HCT116 (cell line): ENCODE measurements around the gene COPG2. TPM values are rescaled to one million over a fixed set of nuclear protein-coding genes. Genes with fewer than 3 reads are reported as not detected.

Experiments
- ATAC-seq: fragments of 200-7000 bp; cut with Tn5 transposase; 2 replicates; pipeline ENCODE4 v1.9.1; 2020; ENCODE audit warnings: mild to moderate bottlenecking, moderate library complexity
- BruUV-seq: library from RNA; stranded (reverse); fragments of 400-500 nt; replicated peaks from 2 replicates; lab custom pipeline; 2021; lab: Mats Ljungman, UMichigan
- CTCF ChIA-PET: fragments of 300-600 bp; sonication (Branson Sonifier 250); formaldehyde crosslinking; loops from one replicate; lab custom pipeline; 2021; ENCODE audit warnings: antibody characterized with exemption; lab: Charles Lee
- POLR2A ChIA-PET: fragments of 300-600, 350-600 bp; sonication (Branson Sonifier 250); formaldehyde crosslinking; loops from one replicate; lab custom pipeline; 2021; ENCODE audit warnings: antibody characterized with exemption; lab: Charles Lee
- RAD21 ChIA-PET, 2 experiments: fragments of 300-600 bp; sonication (Branson Sonifier 250); formaldehyde crosslinking; loops; one replicate each; lab custom pipeline; 2023; ENCODE audit warnings: low total read pairs in 2 of 2; ENCODE audit not compliant: uncharacterized antibody in 2 of 2, unreplicated experiment in 2 of 2, low non-redundant PET in 1 of 2; lab: Charles Lee
- DNase-seq: peaks from one replicate; pipeline ENCODE4 v3.0.0-alpha.2; 2010; ENCODE audit warnings: low read depth, low spot score
- H2AFZ ChIP-seq: fragments of 200-600 bp; shearing (Covaris generic), sonication (generic); 2 replicates; pipeline ENCODE4 v1.6.1; 2017; ENCODE audit warnings: low read depth, mixed run types, mixed read lengths, antibody characterized with exemption, low read length; ENCODE audit not compliant: poor library complexity, severe bottlenecking
- H3K27ac ChIP-seq: 2 replicates; pipeline ENCODE4 v1.5.1; 2012; ENCODE audit warnings: low read depth, low read length
- H3K27me3 ChIP-seq: fragments of 200-600 bp; sonication (generic); 2 replicates; pipeline ENCODE4 v1.6.1; 2016; ENCODE audit warnings: mixed run types, low read length, mixed read lengths; ENCODE audit not compliant: insufficient read depth
- H3K36me3 ChIP-seq, 2 experiments: fragments of 200-500 bp in 1 of 2; fragments of 200-600 bp in 1 of 2; sonication (Bioruptor generic) in 1 of 2; sonication (generic) in 1 of 2; 2 replicates each; pipeline versions ENCODE4 v1.5.1 to v1.6.1; 2014 to 2016; ENCODE audit warnings: low read length in 2 of 2, inconsistent platforms in 1 of 2, mixed read lengths in 1 of 2, mixed run types in 1 of 2; ENCODE audit not compliant: insufficient read depth in 2 of 2, control insufficient read depth in 1 of 2
- H3K4me1 ChIP-seq, 2 experiments: fragments of 200-600 bp in 1 of 2; sonication (generic) in 1 of 2; 2 replicates each; pipeline versions ENCODE4 v1.5.1 to v1.6.1; 2012 to 2017; ENCODE audit warnings: low read length in 2 of 2, inconsistent platforms in 1 of 2, mild to moderate bottlenecking in 1 of 2, mixed read lengths in 1 of 2, mixed run types in 1 of 2, moderate library complexity in 1 of 2; ENCODE audit not compliant: insufficient read depth in 2 of 2, control insufficient read depth in 1 of 2
- H3K4me2 ChIP-seq: fragments of 200-600 bp; sonication (generic); 2 replicates; pipeline ENCODE4 v1.6.1; 2017; ENCODE audit warnings: mixed run types, low read length, mixed read lengths
- H3K4me3 ChIP-seq, 2 experiments: fragments of 200-600 bp in 1 of 2; sonication (generic) in 1 of 2; replicated peaks in 1 of 2; 2 replicates each; pipeline ENCODE4 v1.5.1; 2011 to 2016; ENCODE audit warnings: low read length in 2 of 2, control low read depth in 1 of 2, low read depth in 1 of 2, mild to moderate bottlenecking in 1 of 2, mixed read lengths in 1 of 2, mixed run types in 1 of 2
- H3K79me2 ChIP-seq: fragments of 200-600 bp; sonication (generic); 2 replicates; pipeline ENCODE4 v1.6.1; 2017; ENCODE audit warnings: mild to moderate bottlenecking, mixed run types, low read length, moderate library complexity, mixed read lengths; ENCODE audit not compliant: insufficient read depth
- H3K9ac ChIP-seq: fragments of 200-600 bp; sonication (generic); 2 replicates; pipeline ENCODE4 v1.6.1; 2016; ENCODE audit warnings: low read length, mixed read lengths
- H3K9me2 ChIP-seq: fragments of 200-600 bp; sonication (generic), shearing (Covaris generic); 2 replicates; pipeline ENCODE4 v1.6.1; 2017; ENCODE audit warnings: mixed run types, mild to moderate bottlenecking, moderate library complexity; ENCODE audit not compliant: insufficient read depth
- H3K9me3 ChIP-seq, 2 experiments: fragments of 200-500 bp in 1 of 2; fragments of 200-600 bp in 1 of 2; sonication (Bioruptor generic) in 1 of 2; sonication (generic) in 1 of 2; 2 replicates each; pipeline ENCODE4 v1.6.1; 2014 to 2017; ENCODE audit warnings: low read length in 2 of 2, mixed read lengths in 2 of 2, inconsistent platforms in 1 of 2, low read depth in 1 of 2, mild to moderate bottlenecking in 1 of 2, mixed run types in 1 of 2, moderate library complexity in 1 of 2; ENCODE audit not compliant: control insufficient read depth in 1 of 2, insufficient read depth in 1 of 2
- H4K20me1 ChIP-seq: fragments of 200-600 bp; sonication (generic), shearing (Covaris generic); 2 replicates; pipeline ENCODE4 v1.6.1; 2017; ENCODE audit warnings: mixed run types, mild to moderate bottlenecking, moderate library complexity; ENCODE audit not compliant: insufficient read depth
- CBX3 ChIP-seq: IDR thresholded peaks from 2 replicates; pipeline ENCODE4 v1.6.1; 2012; ENCODE audit warnings: low read depth
- CEBPB ChIP-seq: IDR thresholded peaks from 2 replicates; pipeline ENCODE4 v1.6.1; 2012; ENCODE audit warnings: low read depth
- CTCF ChIP-seq, 3 experiments: fragments of 200-600 bp in 1 of 3; sonication (generic) in 1 of 3; IDR thresholded peaks in 2 of 3; conservative IDR thresholded peaks in 1 of 3; 2 replicates each; pipeline ENCODE4 v1.5.1; 2012 to 2017; ENCODE audit warnings: low read depth in 2 of 3, low read length in 2 of 3, antibody characterized with exemption in 1 of 3, borderline replicate concordance in 1 of 3, control low read depth in 1 of 3, mild to moderate bottlenecking in 1 of 3, mixed read lengths in 1 of 3, mixed run types in 1 of 3, moderate library complexity in 1 of 3; ENCODE audit not compliant: insufficient read depth in 1 of 3
- EZH2 ChIP-seq: fragments of 200-600 bp; sonication (generic); IDR thresholded peaks from 2 replicates; pipeline ENCODE4 v1.6.1; 2017; ENCODE audit warnings: antibody characterized with exemption, mixed run types
- FOSL1 ChIP-seq: IDR thresholded peaks from 2 replicates; pipeline ENCODE4 v1.6.1; 2012; ENCODE audit warnings: low read depth
- POLR2A ChIP-seq: IDR thresholded peaks from 2 replicates; pipeline ENCODE4 v1.7.0; 2011; ENCODE audit warnings: borderline replicate concordance; ENCODE audit not compliant: insufficient read depth, insufficient read length; ENCODE audit errors: extremely low read depth
- POLR2AphosphoS5 ChIP-seq: IDR thresholded peaks from 2 replicates; pipeline ENCODE4 v1.6.1; 2011; ENCODE audit warnings: mild to moderate bottlenecking, low read depth, low read length, moderate library complexity
- SIN3A ChIP-seq: IDR thresholded peaks from 2 replicates; pipeline ENCODE4 v1.6.1; 2012; ENCODE audit warnings: low read depth
- SRF ChIP-seq: IDR thresholded peaks from 2 replicates; pipeline ENCODE4 v1.6.1; 2012; ENCODE audit warnings: low read depth
- TCF7L2 ChIP-seq: IDR thresholded peaks from 2 replicates; pipeline ENCODE4 v1.7.0; 2011; ENCODE audit warnings: borderline replicate concordance, inconsistent platforms; ENCODE audit not compliant: insufficient read depth, insufficient read length; ENCODE audit errors: extremely low read depth
- YY1 ChIP-seq: IDR thresholded peaks from 2 replicates; pipeline ENCODE4 v1.6.1; 2011; ENCODE audit warnings: low read length, low read depth, moderate library complexity, mild to moderate bottlenecking; ENCODE audit not compliant: insufficient replicate concordance; ENCODE audit errors: extremely low read depth
- ZBTB33 ChIP-seq: IDR thresholded peaks from 2 replicates; pipeline ENCODE4 v1.6.1; 2011; ENCODE audit warnings: mild to moderate bottlenecking, low read length, moderate library complexity; ENCODE audit not compliant: insufficient replicate concordance; ENCODE audit errors: extremely low read depth
- ZNF274 ChIP-seq: fragments of 200-500 bp; sonication (Bioruptor generic); IDR thresholded peaks from 2 replicates; pipeline ENCODE4 v1.6.1; 2014; ENCODE audit warnings: mild to moderate bottlenecking, low read depth, low read length, inconsistent platforms
- intact Hi-C: fragments of 100-400 bp; cut with micrococcal nuclease; formaldehyde crosslinking; loops from 2 replicates; pipeline ENCODE4 v1.10.0; 2022
- total RNA-seq: library from RNA; stranded (reverse); gene quantifications from one replicate; pipeline ENCODE4 v1.2.1, GENCODE V29; 2021; ENCODE audit not compliant: unreplicated experiment
- TF ChIP-seq, protein P1 (sequence below): IDR thresholded peaks from 2 replicates; pipeline ENCODE4 v1.6.1; 2012
- TF ChIP-seq, protein P2 (sequence below): IDR thresholded peaks from 2 replicates; pipeline ENCODE4 v1.6.1; 2012
- TF ChIP-seq, protein P3 (sequence below): IDR thresholded peaks from 2 replicates; pipeline ENCODE4 v1.6.1; 2012; ENCODE audit warnings: low read depth

The COPG2 gene
- total RNA-seq, 1 experiment from 2014 or later: 31.0 TPM

GRCh38 chr7:130489140-130489983 lies 179.2 kb downstream of the COPG2 start:
- no TSS peak for BruUV-seq
- CTCF ChIA-PET: no interaction called here
- Histone ChIP-seq H2AFZ (no peak overlapping the region), H3K9ac (no peak overlapping the region), H3K4me2 (no peak overlapping the region), H3K79me2 (peaks cover 39% of the 10 kb centered on the region), H3K36me3 (no peaks in the 10 kb centered on the region), H3K27ac (no peak overlapping the region), H3K27me3 (no peaks in the 10 kb centered on the region), H4K20me1 (no peaks in the 10 kb centered on the region), H3K9me3 (peaks cover 4 to 7% of the 10 kb centered on the region in 2 experiments; a peak in 2 of 4 replicates), H3K4me1 (peaks cover 0 to 20% of the 10 kb centered on the region in 2 experiments; a peak in 1 of 4 replicates), H3K9me2 (no peaks in the 10 kb centered on the region), H3K4me3 (no peak overlapping the region)
- intact Hi-C loops: loop anchor here (5.0 to 10.0 kb wide), 2 partner anchors 215 to 417 kb away; partner anchors contain the start of gene KLHDC10
- POLR2A ChIA-PET: no interaction called here
- no peak for TF ChIP-seq ZNF274
- no peak for TF ChIP-seq POLR2AphosphoS5
- TF ChIP-seq, protein P1, sequence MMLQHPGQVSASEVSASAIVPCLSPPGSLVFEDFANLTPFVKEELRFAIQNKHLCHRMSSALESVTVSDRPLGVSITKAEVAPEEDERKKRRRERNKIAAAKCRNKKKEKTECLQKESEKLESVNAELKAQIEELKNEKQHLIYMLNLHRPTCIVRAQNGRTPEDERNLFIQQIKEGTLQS: no peak
- no peak for TF ChIP-seq SIN3A
- TF ChIP-seq, protein P2, sequence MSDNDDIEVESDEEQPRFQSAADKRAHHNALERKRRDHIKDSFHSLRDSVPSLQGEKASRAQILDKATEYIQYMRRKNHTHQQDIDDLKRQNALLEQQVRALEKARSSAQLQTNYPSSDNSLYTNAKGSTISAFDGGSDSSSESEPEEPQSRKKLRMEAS: no peak
- no peak for TF ChIP-seq YY1
- TF ChIP-seq EZH2: no peak
- TF ChIP-seq CEBPB: no peak
- no peak for TF ChIP-seq FOSL1
- TF ChIP-seq CTCF (IDR thresholded peaks at IDR 0.05 in 2 of 3, conservative IDR thresholded peaks at IDR 0.05 in 1 of 3; ENCODE audit: borderline replicate concordance in 1 of 3, insufficient read depth in 1 of 3, low read depth in 2 of 3, low read length in 2 of 3): no peak
- no peak for TF ChIP-seq POLR2A
- no peak for TF ChIP-seq SRF
- TF ChIP-seq TCF7L2: no peak
- no peak for TF ChIP-seq CBX3
- TF ChIP-seq, protein P3, sequence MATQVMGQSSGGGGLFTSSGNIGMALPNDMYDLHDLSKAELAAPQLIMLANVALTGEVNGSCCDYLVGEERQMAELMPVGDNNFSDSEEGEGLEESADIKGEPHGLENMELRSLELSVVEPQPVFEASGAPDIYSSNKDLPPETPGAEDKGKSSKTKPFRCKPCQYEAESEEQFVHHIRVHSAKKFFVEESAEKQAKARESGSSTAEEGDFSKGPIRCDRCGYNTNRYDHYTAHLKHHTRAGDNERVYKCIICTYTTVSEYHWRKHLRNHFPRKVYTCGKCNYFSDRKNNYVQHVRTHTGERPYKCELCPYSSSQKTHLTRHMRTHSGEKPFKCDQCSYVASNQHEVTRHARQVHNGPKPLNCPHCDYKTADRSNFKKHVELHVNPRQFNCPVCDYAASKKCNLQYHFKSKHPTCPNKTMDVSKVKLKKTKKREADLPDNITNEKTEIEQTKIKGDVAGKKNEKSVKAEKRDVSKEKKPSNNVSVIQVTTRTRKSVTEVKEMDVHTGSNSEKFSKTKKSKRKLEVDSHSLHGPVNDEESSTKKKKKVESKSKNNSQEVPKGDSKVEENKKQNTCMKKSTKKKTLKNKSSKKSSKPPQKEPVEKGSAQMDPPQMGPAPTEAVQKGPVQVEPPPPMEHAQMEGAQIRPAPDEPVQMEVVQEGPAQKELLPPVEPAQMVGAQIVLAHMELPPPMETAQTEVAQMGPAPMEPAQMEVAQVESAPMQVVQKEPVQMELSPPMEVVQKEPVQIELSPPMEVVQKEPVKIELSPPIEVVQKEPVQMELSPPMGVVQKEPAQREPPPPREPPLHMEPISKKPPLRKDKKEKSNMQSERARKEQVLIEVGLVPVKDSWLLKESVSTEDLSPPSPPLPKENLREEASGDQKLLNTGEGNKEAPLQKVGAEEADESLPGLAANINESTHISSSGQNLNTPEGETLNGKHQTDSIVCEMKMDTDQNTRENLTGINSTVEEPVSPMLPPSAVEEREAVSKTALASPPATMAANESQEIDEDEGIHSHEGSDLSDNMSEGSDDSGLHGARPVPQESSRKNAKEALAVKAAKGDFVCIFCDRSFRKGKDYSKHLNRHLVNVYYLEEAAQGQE: no peak
- TF ChIP-seq ZBTB33: no peak
- ATAC-seq (no peak), DNase-seq (no peak)
- RAD21 ChIA-PET: no interaction called here
